GM12878 (cell line): ENCODE measurements around the gene ARHGEF17. TPM values are rescaled to one million over a fixed set of nuclear protein-coding genes. Genes with fewer than 3 reads are reported as not detected.

Experiments used
- ATAC-seq: fragments of 200-7000 bp; cut with Tn5 transposase; 3 replicates; pipeline ENCODE4 v1.9.1; 2020; ENCODE audit warnings: mild to moderate bottlenecking, moderate library complexity
- BruUV-seq: library from RNA; stranded (reverse); fragments of 400-500 nt; replicated peaks from 2 replicates; lab custom pipeline; 2021; lab: Mats Ljungman, UMichigan
- CTCF ChIA-PET: fragments of 300-600 bp; sonication (Branson Sonifier 250); formaldehyde crosslinking; extraction: SDS; loops from one replicate; lab custom pipeline; 2021; ENCODE audit warnings: inconsistent platforms; lab: Yijun Ruan, JAX
- POLR2A ChIA-PET: fragments of 350-600 bp; formaldehyde crosslinking; extraction: SDS; loops from one replicate; lab custom pipeline; 2021; ENCODE audit warnings: inconsistent platforms; lab: Charles Lee
- RAD21 ChIA-PET: fragments of 300-600 bp; sonication (Branson Sonifier 250); formaldehyde crosslinking; loops from one replicate; lab custom pipeline; 2023; ENCODE audit warnings: antibody characterized with exemption; ENCODE audit not compliant: unreplicated experiment; lab: Charles Lee
- SMC1A ChIA-PET: fragments of 300-600 bp; sonication (Branson Sonifier 250); formaldehyde crosslinking; loops from one replicate; lab custom pipeline; 2023; ENCODE audit not compliant: unreplicated experiment, uncharacterized antibody; lab: Charles Lee
- DNase-seq: peaks from one replicate; pipeline ENCODE4 v3.0.0-alpha.2; 2011; ENCODE audit warnings: low read depth, low spot score
- FAIRE-seq: peaks from 3 replicates; lab custom pipeline; 2011; peaks lifted over from hg19 to GRCh38; lab: Jason Lieb, UNC
- H2AFZ ChIP-seq: 2 replicates; pipeline ENCODE4 v1.6.0; 2011; ENCODE audit warnings: low read depth, low read length, control low read depth; ENCODE audit not compliant: control insufficient read depth
- H3K27ac ChIP-seq: 2 replicates; pipeline ENCODE4 v1.5.1; 2011; ENCODE audit warnings: control low read depth; ENCODE audit not compliant: control insufficient read depth, insufficient read depth
- H3K27me3 ChIP-seq, 2 experiments: replicated peaks in 1 of 2; 2 replicates each; pipeline versions ENCODE4 v1.6.0 to v1.6.1; 2011; ENCODE audit warnings: low read length in 1 of 2; ENCODE audit not compliant: control insufficient read depth in 2 of 2, insufficient read depth in 2 of 2
- H3K36me3 ChIP-seq, 2 experiments: 2 replicates each; pipeline ENCODE4 v1.5.1; 2011; ENCODE audit warnings: low read length in 1 of 2; ENCODE audit not compliant: control insufficient read depth in 2 of 2, insufficient read depth in 2 of 2
- H3K4me1 ChIP-seq: 2 replicates; pipeline ENCODE4 v1.6.1; 2011; ENCODE audit warnings: mild to moderate bottlenecking, low read length, moderate library complexity, mixed read lengths; ENCODE audit not compliant: control insufficient read depth, insufficient read depth
- H3K4me2 ChIP-seq: 2 replicates; pipeline ENCODE4 v1.6.0; 2011; ENCODE audit warnings: control low read depth; ENCODE audit not compliant: control insufficient read depth, insufficient read depth
- H3K4me3 ChIP-seq: fragments of 200-600 bp; sonication (generic); 2 replicates; pipeline ENCODE4 v1.5.1; 2016
- H3K79me2 ChIP-seq: 2 replicates; pipeline ENCODE4 v1.6.0; 2011; ENCODE audit warnings: low read length; ENCODE audit not compliant: control insufficient read depth, insufficient read depth
- H3K9ac ChIP-seq: 2 replicates; pipeline ENCODE4 v1.8.0; 2011; ENCODE audit warnings: low read length, control low read depth, mixed read lengths; ENCODE audit not compliant: control insufficient read depth, insufficient read depth
- H3K9me3 ChIP-seq: replicated peaks from 3 replicates; pipeline ENCODE4 v1.5.1; 2011; ENCODE audit warnings: mild to moderate bottlenecking, low read length; ENCODE audit not compliant: control insufficient read depth, insufficient read depth
- H4K20me1 ChIP-seq: 2 replicates; pipeline ENCODE4 v1.6.0; 2011; ENCODE audit not compliant: control insufficient read depth, insufficient read depth
- CHD1 ChIP-seq: IDR thresholded peaks from 2 replicates; pipeline ENCODE4 v1.6.1; 2012; ENCODE audit warnings: low read depth, low read length, improper control_type of control experiment
- E4F1 ChIP-seq: fragments of 450-650 bp; IDR thresholded peaks from 2 replicates; pipeline ENCODE4 v1.6.1; 2018; ENCODE audit warnings: borderline replicate concordance, mild to moderate bottlenecking; ENCODE audit not compliant: partially characterized antibody
- ELK1 ChIP-seq: IDR thresholded peaks from 2 replicates; pipeline ENCODE4 v1.6.1; 2012; ENCODE audit warnings: low read depth, low read length, improper control_type of control experiment
- ESRRA ChIP-seq: IDR thresholded peaks from 2 replicates; pipeline ENCODE4 v1.6.1; 2012; ENCODE audit warnings: mild to moderate bottlenecking, low read length, improper control_type of control experiment
- FOXM1 ChIP-seq: IDR thresholded peaks from 2 replicates; pipeline ENCODE4 v1.6.1; 2012; ENCODE audit warnings: low read depth, mild to moderate bottlenecking, inconsistent platforms, low read length, moderate library complexity
- ZNF592 ChIP-seq: fragments of 450-650 bp; IDR thresholded peaks from 2 replicates; pipeline ENCODE4 v1.6.1; 2017; ENCODE audit warnings: mild to moderate bottlenecking, moderate library complexity
- WGBS: methylation state at CpG from one replicate; pipeline ENCODE4 v1.1.6; 2016; ENCODE audit warnings: low lambda C conversion rate; ENCODE audit not compliant: insufficient replicate concordance, insufficient coverage; ENCODE audit errors: missing lambda C conversion rate; 5-methylcytosine and 5-hydroxymethylcytosine counted together
- in situ Hi-C: fragments of 300-500 bp; cut with MboI; formaldehyde crosslinking; loops from 9 replicates; pipeline ENCODE4 v1.14.3; 2018; ENCODE audit warnings: mixed read lengths
- intact Hi-C: fragments of 100-400 bp; cut with micrococcal nuclease; formaldehyde crosslinking; loops from one replicate; pipeline ENCODE4 v1.14.2; 2022; ENCODE audit not compliant: unreplicated experiment
- polyA plus RNA-seq, 11 experiments: library from polyadenylated mRNA; depleted of rRNA in 4 of 11; unstranded in 6 of 11; stranded (reverse) in 5 of 11; fragments of >200 nt; fragmentation: Nextera tagmentation in 4 of 11; fragmentation: Illumina TruSeq in 1 of 11; extraction: Ambion mirVana in 4 of 11; extraction: Trizol in 1 of 11; gene quantifications; 1 replicate in 1 of 11; 2 replicates in 10 of 11; pipeline versions ENCODE4 v1.2.1 to v1.2.3, GENCODE V29; 2011 to 2016; ENCODE audit warnings: inconsistent platforms in 2 of 11, missing spikeins in 2 of 11, low read depth in 1 of 11
- total RNA-seq, 4 experiments: library from RNA; depleted of rRNA in 3 of 4; stranded (reverse); fragments of >200 nt in 3 of 4; fragmentation: Illumina TruSeq in 1 of 4; extraction: Trizol in 1 of 4; gene quantifications; 2 replicates each; pipeline versions ENCODE4 v1.2.1 to v1.2.3, GENCODE V29; 2013 to 2021

The ARHGEF17 gene
- total and polyA plus RNA-seq, 10 of the 15 experiments (the other 5 are each of a cell fraction or from before 2014, with no cell fraction given), result 0.15 to 11.0 (median 1.7) TPM

- Histone ChIP-seq H3K4me3 (no peak overlapping the region), H3K27me3 (peaks cover 0 to 2% of the 10 kb centered on the region in 2 experiments; a peak in 2 of 4 replicates), H3K79me2 (no peaks in the 10 kb centered on the region), H3K4me2 (no peak overlapping the region), H3K9me3 (no peaks in the 10 kb centered on the region), H3K27ac (no peak overlapping the region), H3K36me3 (no peaks in the 10 kb centered on the region), H3K9ac (no peak overlapping the region), H4K20me1 (no peaks in the 10 kb centered on the region), H3K4me1 (peaks cover 32% of the 10 kb centered on the region), H2AFZ (no peak overlapping the region)
- POLR2A ChIA-PET, result no interaction called here
- no peak for DNase-seq
- CTCF ChIA-PET, result interaction anchor here (1.1 kb wide), 1 partner anchor 32 kb away, joined by 4 read pairs; no protein-coding TSS in a partner anchor
- no peak for TF ChIP-seq CHD1
- TF ChIP-seq E4F1, result no peak
- no peak for TF ChIP-seq ELK1
- no peak for TF ChIP-seq FOXM1
- no peak for TF ChIP-seq ESRRA
- TF ChIP-seq ZNF592, result no peak
- RAD21 ChIA-PET, result no interaction called here
- SMC1A ChIA-PET, result interaction anchor here (1.6 kb wide), 1 partner anchor 14 kb away, joined by 3 read pairs; no protein-coding TSS in a partner anchor
- FAIRE-seq, result no peak
- in situ Hi-C loops (no loop called here), intact Hi-C loops (no loop called here)
- no TSS peak for BruUV-seq
- ATAC-seq, result no peak
- 38% methylated on average over 8 of the region's 8 CpGs for WGBS
These were observed 39.3 kb upstream of the ARHGEF17 start for GRCh38 chr11:73268671-73269271.
